ENCODE data around the gene LIPK.

DNA sequence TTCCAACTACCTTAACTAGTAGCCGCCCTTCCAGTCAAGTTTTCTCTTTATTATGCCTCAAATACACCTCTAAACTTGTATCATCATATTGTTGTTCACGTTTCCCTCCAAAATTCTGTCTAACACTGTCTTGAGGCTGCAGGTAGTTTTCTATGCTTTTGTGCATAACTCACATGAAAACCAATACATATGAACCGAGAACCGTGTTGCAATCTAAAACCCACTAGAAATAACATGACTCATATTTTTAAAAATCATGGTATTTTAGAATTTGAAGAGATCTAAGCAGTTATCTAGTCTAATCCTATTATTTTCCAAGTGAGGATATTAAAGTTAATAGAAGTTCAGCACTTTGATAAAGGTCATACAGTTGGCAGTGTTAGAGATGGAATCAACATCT, 23.6 kb upstream of the LIPK start:
- no peak for TF ChIP-seq POLR2A (IDR thresholded peaks at IDR 0.05; ENCODE audit: low read depth, low read length)
- TF ChIP-seq TAF1 (IDR thresholded peaks at IDR 0.05; ENCODE audit: low read depth, low read length), result no peak
